ENCODE results near the gene GFOD1. TPM values are rescaled to one million over a fixed set of nuclear protein-coding genes. Genes with fewer than 3 reads are reported as not detected.

Gene GFOD1
- total RNA-seq, 1 experiment from 2014 or later, result 0.62 TPM

DNA sequence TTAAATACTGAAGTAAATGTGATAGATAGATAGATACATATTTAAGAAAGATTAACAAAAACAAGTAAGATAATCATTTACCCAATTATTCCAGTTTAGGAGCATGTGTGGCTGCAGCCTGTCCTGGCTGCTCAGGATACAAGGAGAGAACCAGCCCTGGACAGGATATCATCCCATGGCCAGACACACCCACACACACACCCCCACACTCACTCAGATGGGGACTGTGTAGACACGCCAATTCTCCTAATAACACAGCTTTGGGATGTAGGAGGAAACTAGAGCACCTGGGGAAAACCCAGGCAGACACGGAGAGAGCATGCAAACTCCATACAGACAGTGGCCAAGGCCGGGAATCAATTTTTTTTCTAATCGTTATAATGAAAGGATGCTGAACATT is 45.6 kb downstream of the GFOD1 start:
- in situ Hi-C loops (cut with HindIII; ENCODE audit: low pct_unique_long_range_greater_than_20kb, low sequenced_read_pairs) (no loop called here), intact Hi-C loops (cut with micrococcal nuclease; ENCODE audit: unreplicated experiment) (no loop called here)
- DNase-seq (ENCODE audit: low read depth, low spot score), result no peak
- H3K4me3 ChIP-seq (ENCODE audit: low read depth in 2 of 2, low read length in 2 of 2), result no peak overlapping the region
- H3K27me3 ChIP-seq (ENCODE audit: control insufficient read depth, insufficient read depth, low read length), result peaks cover 2% of the 10 kb centered on the region; the same call in 1 of the 2 replicates
- CTCF ChIA-PET, result no interaction called here
- H3K27ac ChIP-seq (ENCODE audit: low read length), result no peak overlapping the region
- H3K9me3 ChIP-seq (ENCODE audit: control insufficient read depth, insufficient read depth, low read depth, low read length), result no peaks in the 10 kb centered on the region
- TF ChIP-seq, protein P1, sequence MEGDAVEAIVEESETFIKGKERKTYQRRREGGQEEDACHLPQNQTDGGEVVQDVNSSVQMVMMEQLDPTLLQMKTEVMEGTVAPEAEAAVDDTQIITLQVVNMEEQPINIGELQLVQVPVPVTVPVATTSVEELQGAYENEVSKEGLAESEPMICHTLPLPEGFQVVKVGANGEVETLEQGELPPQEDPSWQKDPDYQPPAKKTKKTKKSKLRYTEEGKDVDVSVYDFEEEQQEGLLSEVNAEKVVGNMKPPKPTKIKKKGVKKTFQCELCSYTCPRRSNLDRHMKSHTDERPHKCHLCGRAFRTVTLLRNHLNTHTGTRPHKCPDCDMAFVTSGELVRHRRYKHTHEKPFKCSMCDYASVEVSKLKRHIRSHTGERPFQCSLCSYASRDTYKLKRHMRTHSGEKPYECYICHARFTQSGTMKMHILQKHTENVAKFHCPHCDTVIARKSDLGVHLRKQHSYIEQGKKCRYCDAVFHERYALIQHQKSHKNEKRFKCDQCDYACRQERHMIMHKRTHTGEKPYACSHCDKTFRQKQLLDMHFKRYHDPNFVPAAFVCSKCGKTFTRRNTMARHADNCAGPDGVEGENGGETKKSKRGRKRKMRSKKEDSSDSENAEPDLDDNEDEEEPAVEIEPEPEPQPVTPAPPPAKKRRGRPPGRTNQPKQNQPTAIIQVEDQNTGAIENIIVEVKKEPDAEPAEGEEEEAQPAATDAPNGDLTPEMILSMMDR (IDR thresholded peaks at IDR 0.05), result no peak
- TF ChIP-seq POLR2AphosphoS5 (IDR thresholded peaks at IDR 0.05; ENCODE audit: low read depth, low read length) (no peak), SIN3A (IDR thresholded peaks at IDR 0.05; ENCODE audit: borderline replicate concordance, insufficient read depth, low read depth, low read length) (no peak)
- TF ChIP-seq, protein P2, sequence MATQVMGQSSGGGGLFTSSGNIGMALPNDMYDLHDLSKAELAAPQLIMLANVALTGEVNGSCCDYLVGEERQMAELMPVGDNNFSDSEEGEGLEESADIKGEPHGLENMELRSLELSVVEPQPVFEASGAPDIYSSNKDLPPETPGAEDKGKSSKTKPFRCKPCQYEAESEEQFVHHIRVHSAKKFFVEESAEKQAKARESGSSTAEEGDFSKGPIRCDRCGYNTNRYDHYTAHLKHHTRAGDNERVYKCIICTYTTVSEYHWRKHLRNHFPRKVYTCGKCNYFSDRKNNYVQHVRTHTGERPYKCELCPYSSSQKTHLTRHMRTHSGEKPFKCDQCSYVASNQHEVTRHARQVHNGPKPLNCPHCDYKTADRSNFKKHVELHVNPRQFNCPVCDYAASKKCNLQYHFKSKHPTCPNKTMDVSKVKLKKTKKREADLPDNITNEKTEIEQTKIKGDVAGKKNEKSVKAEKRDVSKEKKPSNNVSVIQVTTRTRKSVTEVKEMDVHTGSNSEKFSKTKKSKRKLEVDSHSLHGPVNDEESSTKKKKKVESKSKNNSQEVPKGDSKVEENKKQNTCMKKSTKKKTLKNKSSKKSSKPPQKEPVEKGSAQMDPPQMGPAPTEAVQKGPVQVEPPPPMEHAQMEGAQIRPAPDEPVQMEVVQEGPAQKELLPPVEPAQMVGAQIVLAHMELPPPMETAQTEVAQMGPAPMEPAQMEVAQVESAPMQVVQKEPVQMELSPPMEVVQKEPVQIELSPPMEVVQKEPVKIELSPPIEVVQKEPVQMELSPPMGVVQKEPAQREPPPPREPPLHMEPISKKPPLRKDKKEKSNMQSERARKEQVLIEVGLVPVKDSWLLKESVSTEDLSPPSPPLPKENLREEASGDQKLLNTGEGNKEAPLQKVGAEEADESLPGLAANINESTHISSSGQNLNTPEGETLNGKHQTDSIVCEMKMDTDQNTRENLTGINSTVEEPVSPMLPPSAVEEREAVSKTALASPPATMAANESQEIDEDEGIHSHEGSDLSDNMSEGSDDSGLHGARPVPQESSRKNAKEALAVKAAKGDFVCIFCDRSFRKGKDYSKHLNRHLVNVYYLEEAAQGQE (IDR thresholded peaks at IDR 0.05; ENCODE audit: insufficient read depth in 1 of 2, low read depth in 2 of 2, low read length in 1 of 2), result no peak
- POLR2A ChIA-PET, result interaction anchor here (0.7 kb wide), 1 partner anchor 14 kb away, joined by 3 read pairs; no protein-coding TSS in a partner anchor
- no TSS peak for BruUV-seq (replicated peaks)
- no peaks in the 10 kb centered on the region for H3K36me3 ChIP-seq (ENCODE audit: control insufficient read depth, insufficient read depth, low read length)
- H3K4me1 ChIP-seq (ENCODE audit: control insufficient read depth, insufficient read depth, low read length), result no peaks in the 10 kb centered on the region
- ATAC-seq, result no peak

DNA sequence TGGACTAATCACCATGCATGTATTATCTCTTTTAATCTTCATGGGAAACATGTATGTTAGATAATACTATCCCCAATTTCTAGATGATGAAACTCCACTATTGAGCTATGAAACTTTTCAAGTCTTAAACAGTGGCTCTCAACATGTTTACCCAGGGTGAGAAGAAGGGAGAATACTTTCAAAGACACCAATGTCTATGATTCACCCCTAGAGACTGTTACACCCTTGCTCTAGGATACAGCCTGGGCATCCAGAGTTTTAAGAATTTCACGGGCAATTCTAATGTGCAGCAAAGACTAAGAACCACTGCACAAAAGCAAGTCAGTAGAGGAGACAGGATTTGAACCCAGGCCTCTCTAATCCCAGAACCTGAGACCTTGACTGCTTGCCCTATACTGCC is 47.8 kb downstream of the GFOD1 start:
- CTCF ChIA-PET, result no interaction called here
- Histone ChIP-seq H3K9me3 (ENCODE audit: control insufficient read depth, insufficient read depth, low read depth, low read length) (no peaks in the 10 kb centered on the region), H3K36me3 (ENCODE audit: control insufficient read depth, insufficient read depth, low read length) (no peaks in the 10 kb centered on the region), H3K4me1 (ENCODE audit: control insufficient read depth, insufficient read depth, low read length) (no peaks in the 10 kb centered on the region), H3K27me3 (ENCODE audit: control insufficient read depth, insufficient read depth, low read length) (peaks cover 2% of the 10 kb centered on the region; the same call in 1 of the 2 replicates), H3K4me3 (ENCODE audit: low read depth in 2 of 2, low read length in 2 of 2) (no peak overlapping the region), H3K27ac (ENCODE audit: low read length) (no peak overlapping the region)
- intact Hi-C loops (cut with micrococcal nuclease; ENCODE audit: unreplicated experiment) (no loop called here), in situ Hi-C loops (cut with HindIII; ENCODE audit: low pct_unique_long_range_greater_than_20kb, low sequenced_read_pairs) (no loop called here)
- POLR2A ChIA-PET, result no interaction called here
- TF ChIP-seq TCF7L2 (IDR thresholded peaks at IDR 0.05; ENCODE audit: low read depth, low read length) (no peak), POLR2AphosphoS5 (IDR thresholded peaks at IDR 0.05; ENCODE audit: low read depth, low read length) (no peak), SIN3A (IDR thresholded peaks at IDR 0.05; ENCODE audit: borderline replicate concordance, insufficient read depth, low read depth, low read length) (no peak)
- TF ChIP-seq, protein P2 (IDR thresholded peaks at IDR 0.05; ENCODE audit: insufficient read depth in 1 of 2, low read depth in 2 of 2, low read length in 1 of 2), result no peak
- TF ChIP-seq, protein P1 (IDR thresholded peaks at IDR 0.05), result no peak
- ATAC-seq (no peak), DNase-seq (ENCODE audit: low read depth, low spot score) (no peak)
- BruUV-seq (replicated peaks), result no TSS peak

All from Panc1 (cell line).